H9 (cell line): Measurements from ENCODE around the gene THRB. TPM values are rescaled to one million over a fixed set of nuclear protein-coding genes. Genes with fewer than 3 reads are reported as not detected.

Experiments used
- DNase-seq: peaks from one replicate; pipeline ENCODE4 v3.0.0-alpha.2; 2017
- H2AFZ ChIP-seq: one replicate; pipeline ENCODE4 v1.6.1; 2013; ENCODE audit warnings: mild to moderate bottlenecking, low read length, control low read depth, moderate library complexity
- H2AK5ac ChIP-seq: 2 replicates; pipeline ENCODE4 v1.6.1; 2013; ENCODE audit warnings: low read length, control low read depth, mixed read lengths; ENCODE audit not compliant: insufficient read length
- H2BK120ac ChIP-seq: one replicate; pipeline ENCODE4 v1.6.1; 2013; ENCODE audit warnings: low read depth, mild to moderate bottlenecking, low read length, control low read depth, inconsistent platforms; ENCODE audit not compliant: poor library complexity, severe bottlenecking
- H2BK12ac ChIP-seq: 2 replicates; pipeline ENCODE4 v1.6.1; 2013; ENCODE audit warnings: low read length, control low read depth, mixed read lengths, low read depth; ENCODE audit not compliant: insufficient read length
- H2BK15ac ChIP-seq: 2 replicates; pipeline ENCODE4 v1.6.1; 2013; ENCODE audit warnings: low read depth, low read length, control low read depth
- H2BK20ac ChIP-seq: one replicate; pipeline ENCODE4 v1.6.1; 2013; ENCODE audit warnings: low read depth, mild to moderate bottlenecking, low read length, control low read depth, inconsistent platforms; ENCODE audit not compliant: poor library complexity, severe bottlenecking
- H2BK5ac ChIP-seq: 2 replicates; pipeline ENCODE4 v1.6.1; 2013; ENCODE audit warnings: low read length, control low read depth, mixed read lengths; ENCODE audit not compliant: insufficient read length
- H3K14ac ChIP-seq: 2 replicates; pipeline ENCODE4 v1.6.1; 2013; ENCODE audit warnings: low read length, control low read depth; ENCODE audit not compliant: insufficient read depth
- H3K18ac ChIP-seq: 2 replicates; pipeline ENCODE4 v1.6.1; 2013; ENCODE audit warnings: low read depth, mild to moderate bottlenecking, mixed read lengths, low read length, control low read depth; ENCODE audit not compliant: insufficient read length
- H3K23ac ChIP-seq: 2 replicates; pipeline ENCODE4 v1.6.1; 2013; ENCODE audit warnings: low read length, control low read depth, mixed read lengths, low read depth; ENCODE audit not compliant: insufficient read length
- H3K23me2 ChIP-seq: 2 replicates; pipeline ENCODE4 v1.6.1; 2013; ENCODE audit warnings: low read depth, mild to moderate bottlenecking, mixed read lengths, low read length, control low read depth; ENCODE audit not compliant: insufficient read length, poor library complexity, severe bottlenecking
- H3K27ac ChIP-seq: 2 replicates; pipeline ENCODE4 v1.5.1; 2013; ENCODE audit warnings: low read length, control low read depth, mixed read lengths, low read depth; ENCODE audit not compliant: insufficient read length
- H3K27me3 ChIP-seq: 2 replicates; pipeline ENCODE4 v1.6.1; 2013; ENCODE audit warnings: low read length, control low read depth, inconsistent platforms; ENCODE audit not compliant: insufficient read depth
- H3K4ac ChIP-seq: 2 replicates; pipeline ENCODE4 v1.6.1; 2013; ENCODE audit warnings: low read depth, mild to moderate bottlenecking, control low read depth, inconsistent platforms, low read length, moderate library complexity
- H3K4me1 ChIP-seq: 2 replicates; pipeline ENCODE4 v1.6.1; 2013; ENCODE audit warnings: low read length, control low read depth, inconsistent platforms; ENCODE audit not compliant: insufficient read depth
- H3K4me2 ChIP-seq: 2 replicates; pipeline ENCODE4 v1.6.1; 2013; ENCODE audit warnings: low read length, control low read depth, mixed read lengths; ENCODE audit not compliant: insufficient read length, insufficient read depth
- H3K56ac ChIP-seq: 2 replicates; pipeline ENCODE4 v1.6.1; 2013; ENCODE audit warnings: low read depth, mild to moderate bottlenecking, mixed read lengths, low read length, control low read depth; ENCODE audit not compliant: insufficient read length
- H3K79me1 ChIP-seq: 2 replicates; pipeline ENCODE4 v1.6.1; 2013; ENCODE audit warnings: low read depth, mild to moderate bottlenecking, moderate library complexity, low read length, control low read depth, inconsistent platforms; ENCODE audit not compliant: insufficient read depth, poor library complexity, severe bottlenecking
- H3K79me2 ChIP-seq: 2 replicates; pipeline ENCODE4 v1.6.1; 2013; ENCODE audit warnings: low read length, control low read depth, inconsistent platforms; ENCODE audit not compliant: insufficient read depth
- H3K9ac ChIP-seq: 2 replicates; pipeline ENCODE4 v1.6.1; 2013; ENCODE audit warnings: low read length, control low read depth, mixed read lengths; ENCODE audit not compliant: insufficient read length; ENCODE audit errors: extremely low read depth
- H3K9me3 ChIP-seq: one replicate; pipeline ENCODE4 v1.6.1; 2013; ENCODE audit warnings: low read depth, low read length, inconsistent platforms; ENCODE audit not compliant: control insufficient read depth
- H3T11ph ChIP-seq: one replicate; pipeline ENCODE4 v1.6.1; 2013; ENCODE audit warnings: mild to moderate bottlenecking, low read length, control low read depth, inconsistent platforms
- H4K20me1 ChIP-seq: one replicate; pipeline ENCODE4 v1.6.1; 2013; ENCODE audit not compliant: control insufficient read depth, insufficient read length, insufficient read depth
- H4K5ac ChIP-seq: 2 replicates; pipeline ENCODE4 v1.6.1; 2013; ENCODE audit warnings: low read depth, mild to moderate bottlenecking, mixed read lengths, low read length, control low read depth; ENCODE audit not compliant: insufficient read length
- H4K8ac ChIP-seq: replicated peaks from 2 replicates; pipeline ENCODE4 v1.6.1; 2013; ENCODE audit warnings: low read length, control low read depth, mixed read lengths, low read depth; ENCODE audit not compliant: insufficient read length
- H4K91ac ChIP-seq: 2 replicates; pipeline ENCODE4 v1.6.1; 2013; ENCODE audit warnings: low read depth, mild to moderate bottlenecking, moderate library complexity, mixed read lengths, low read length, control low read depth; ENCODE audit not compliant: insufficient read length
- H3K27ac Mint-ChIP-seq, 3 experiments: 2 replicates in 2 of 3; 3 replicates in 1 of 3; pipeline ENCODE4 v1.8.0; 2020 to 2021; ENCODE audit warnings: mixed read lengths in 3 of 3, mild to moderate bottlenecking in 1 of 3, moderate library complexity in 1 of 3
- H3K27me3 Mint-ChIP-seq: 2 replicates; pipeline ENCODE4 v1.8.0; 2021; ENCODE audit warnings: low read depth, mild to moderate bottlenecking, moderate library complexity, mixed read lengths
- H3K36me3 Mint-ChIP-seq, 3 experiments: 2 replicates in 2 of 3; 3 replicates in 1 of 3; pipeline ENCODE4 v1.8.0; 2020 to 2021; ENCODE audit warnings: low read depth in 3 of 3, mixed read lengths in 3 of 3; ENCODE audit not compliant: insufficient read depth in 1 of 3
- H3K4me1 Mint-ChIP-seq, 2 experiments: 2 replicates each; pipeline ENCODE4 v1.8.0; 2020; ENCODE audit warnings: mixed read lengths in 2 of 2
- H3K4me3 Mint-ChIP-seq, 2 experiments: 2 replicates in 1 of 2; 3 replicates in 1 of 2; pipeline ENCODE4 v1.8.0; 2020 to 2021; ENCODE audit warnings: mild to moderate bottlenecking in 2 of 2, mixed read lengths in 2 of 2, moderate library complexity in 1 of 2
- H3K9me3 Mint-ChIP-seq, 2 experiments: 2 replicates in 1 of 2; 3 replicates in 1 of 2; pipeline ENCODE4 v1.8.0; 2020; ENCODE audit warnings: mild to moderate bottlenecking in 2 of 2, mixed read lengths in 2 of 2, moderate library complexity in 1 of 2
- total RNA-seq: library from RNA; stranded (reverse); gene quantifications from 2 replicates; pipeline ENCODE4 v1.2.1, GENCODE V29; 2021
- TF ChIP-seq, protein P1 (sequence below): fragments of 200-600 bp; sonication (generic); conservative IDR thresholded peaks from 3 replicates; pipeline ENCODE4 v1.8.0; 2021; ENCODE audit warnings: antibody characterized with exemption, mild to moderate bottlenecking

THRB gene
- total RNA-seq, 1 experiment from 2014 or later = 8.6 TPM

GRCh38 chr3:24454393-24454792 is 40.3 kb downstream of the THRB start:
- no peak overlapping the region for H2BK15ac ChIP-seq
- H3K23ac ChIP-seq = no peak overlapping the region
- no peaks in the 10 kb centered on the region for H3K79me1 ChIP-seq
- H3T11ph ChIP-seq = no peak overlapping the region
- H2BK5ac ChIP-seq = no peak overlapping the region
- no peak overlapping the region for H2BK12ac ChIP-seq
- H3K4me1 Mint-ChIP-seq = peaks cover 3 to 8% of the 10 kb centered on the region in 2 experiments; a peak in 1 of 4 replicates
- H3K4me3 Mint-ChIP-seq = no peak overlapping the region
- H3K18ac ChIP-seq = no peak overlapping the region
- TF ChIP-seq, protein P1, sequence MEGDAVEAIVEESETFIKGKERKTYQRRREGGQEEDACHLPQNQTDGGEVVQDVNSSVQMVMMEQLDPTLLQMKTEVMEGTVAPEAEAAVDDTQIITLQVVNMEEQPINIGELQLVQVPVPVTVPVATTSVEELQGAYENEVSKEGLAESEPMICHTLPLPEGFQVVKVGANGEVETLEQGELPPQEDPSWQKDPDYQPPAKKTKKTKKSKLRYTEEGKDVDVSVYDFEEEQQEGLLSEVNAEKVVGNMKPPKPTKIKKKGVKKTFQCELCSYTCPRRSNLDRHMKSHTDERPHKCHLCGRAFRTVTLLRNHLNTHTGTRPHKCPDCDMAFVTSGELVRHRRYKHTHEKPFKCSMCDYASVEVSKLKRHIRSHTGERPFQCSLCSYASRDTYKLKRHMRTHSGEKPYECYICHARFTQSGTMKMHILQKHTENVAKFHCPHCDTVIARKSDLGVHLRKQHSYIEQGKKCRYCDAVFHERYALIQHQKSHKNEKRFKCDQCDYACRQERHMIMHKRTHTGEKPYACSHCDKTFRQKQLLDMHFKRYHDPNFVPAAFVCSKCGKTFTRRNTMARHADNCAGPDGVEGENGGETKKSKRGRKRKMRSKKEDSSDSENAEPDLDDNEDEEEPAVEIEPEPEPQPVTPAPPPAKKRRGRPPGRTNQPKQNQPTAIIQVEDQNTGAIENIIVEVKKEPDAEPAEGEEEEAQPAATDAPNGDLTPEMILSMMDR = no peak
- H2BK20ac ChIP-seq = no peak overlapping the region
- H4K8ac ChIP-seq = no peak overlapping the region
- H3K4me2 ChIP-seq = no peak overlapping the region
- H3K4me1 ChIP-seq = no peaks in the 10 kb centered on the region
- no peaks in the 10 kb centered on the region for H3K9me3 ChIP-seq
- no peak overlapping the region for H4K5ac ChIP-seq
- H3K56ac ChIP-seq = no peak overlapping the region
- no peaks in the 10 kb centered on the region for H3K27me3 ChIP-seq
- H3K36me3 Mint-ChIP-seq = no peaks in the 10 kb centered on the region
- no peak overlapping the region for H2BK120ac ChIP-seq
- no peak overlapping the region for H3K9ac ChIP-seq
- no peak overlapping the region for H3K27ac Mint-ChIP-seq
- H3K4ac ChIP-seq = no peak overlapping the region
- H3K27me3 Mint-ChIP-seq = no peaks in the 10 kb centered on the region
- H3K9me3 Mint-ChIP-seq = no peaks in the 10 kb centered on the region
- H3K14ac ChIP-seq = no peak overlapping the region
- no peaks in the 10 kb centered on the region for H3K79me2 ChIP-seq
- no peak overlapping the region for H2AK5ac ChIP-seq
- H3K23me2 ChIP-seq = no peaks in the 10 kb centered on the region
- H2AFZ ChIP-seq = no peak overlapping the region
- H4K91ac ChIP-seq = no peak overlapping the region
- DNase-seq = no peak
- H4K20me1 ChIP-seq = no peaks in the 10 kb centered on the region
- H3K27ac ChIP-seq = no peak overlapping the region
